Skeletal muscle tissue (tissue), 4 donors: Measurements from ENCODE around the gene IGF2BP2. TPM values are rescaled to one million over a fixed set of nuclear protein-coding genes. Genes with fewer than 3 reads are reported as not detected.
"Not testable (repeated sequence)": the region's sequence is repeated elsewhere in the genome, so short reads cannot be mapped to it uniquely, and the experiment has no call there.

Experiments used
- H3K27ac ChIP-seq: one replicate; pipeline ENCODE4 v1.7.0; 2013; ENCODE audit warnings: mild to moderate bottlenecking, low read depth, low read length, inconsistent platforms
- H3K27me3 ChIP-seq, 3 donors: one replicate each; pipeline ENCODE4 v1.7.0; 2013; ENCODE audit warnings: low read length in 3 of 3; ENCODE audit not compliant: control insufficient read depth in 3 of 3, insufficient read depth in 3 of 3
- H3K36me3 ChIP-seq, 3 donors: one replicate each; pipeline ENCODE4 v1.7.0; 2013; ENCODE audit warnings: low read length in 3 of 3; ENCODE audit not compliant: control insufficient read depth in 3 of 3, insufficient read depth in 3 of 3
- H3K4me1 ChIP-seq, 3 donors: one replicate each; pipeline ENCODE4 v1.7.0; 2013; ENCODE audit warnings: low read length in 3 of 3, mild to moderate bottlenecking in 3 of 3; ENCODE audit not compliant: control insufficient read depth in 3 of 3, insufficient read depth in 3 of 3
- H3K4me3 ChIP-seq, 3 donors: one replicate each; pipeline ENCODE4 v1.7.0; 2013; ENCODE audit warnings: low read length in 3 of 3
- H3K9ac ChIP-seq, 3 donors: one replicate each; pipeline ENCODE4 v1.7.0; 2013; ENCODE audit warnings: low read length in 3 of 3, mild to moderate bottlenecking in 3 of 3, moderate library complexity in 2 of 3, low read depth in 1 of 3
- H3K9me3 ChIP-seq, 3 donors: one replicate each; pipeline ENCODE4 v1.7.0; 2013; ENCODE audit warnings: low read length in 3 of 3; ENCODE audit not compliant: control insufficient read depth in 3 of 3
- total RNA-seq: library from RNA; depleted of rRNA; stranded (reverse); fragments of >200 nt; gene quantifications from one replicate; pipeline ENCODE4 v1.2.3, GENCODE V29; 2014
- donor health status: Osteomylitis.

IGF2BP2 gene
- total RNA-seq, 1 donor from 2014 or later, result 26.6 TPM

DNA sequence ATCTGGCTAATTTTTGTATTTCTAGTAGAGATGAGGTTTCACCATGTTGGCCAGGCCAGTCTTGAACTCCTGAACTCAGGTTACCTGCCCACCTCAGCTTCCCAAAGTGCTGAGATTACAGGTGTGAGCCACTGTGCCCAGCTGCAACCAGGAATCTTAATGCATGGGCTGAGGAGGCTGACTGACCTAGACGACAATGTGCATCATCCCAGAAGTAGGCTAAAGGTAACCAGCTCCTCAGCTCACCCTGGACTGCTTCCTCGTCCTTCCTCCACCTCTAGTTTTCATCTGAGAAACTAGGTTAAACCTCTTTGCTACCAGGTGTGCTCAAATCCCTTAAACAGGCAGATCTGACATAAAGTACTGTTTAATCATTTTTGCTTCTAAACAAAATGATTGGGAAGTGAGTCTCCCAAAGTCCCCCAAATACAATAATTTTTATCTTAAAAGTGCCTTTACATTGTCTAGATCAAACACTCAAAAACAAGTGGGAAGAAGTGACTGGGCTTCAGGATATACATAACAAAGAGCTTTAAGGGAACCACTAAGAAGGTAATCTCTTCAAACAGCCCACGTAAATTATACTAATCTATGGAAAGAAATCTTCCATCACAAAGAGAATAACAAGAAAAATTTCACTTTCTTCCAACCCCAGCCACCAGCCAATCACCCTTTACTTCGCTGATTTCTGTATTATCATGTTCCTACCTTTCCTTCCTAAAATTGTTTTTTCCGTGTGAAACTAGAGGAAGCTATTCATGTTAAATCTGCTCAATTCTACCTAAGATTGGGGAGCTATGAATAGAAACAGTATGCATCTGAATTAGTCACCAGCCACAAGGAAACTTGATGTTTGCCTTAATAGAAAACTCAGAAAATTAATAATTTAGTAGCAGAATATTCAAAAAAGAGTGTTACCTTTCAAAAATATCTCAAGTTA lies 34.7 kb downstream of the IGF2BP2 start:
- Histone ChIP-seq H3K27me3 (no peaks in the 10 kb centered on the region), H3K36me3 (no peaks in the 10 kb centered on the region), H3K4me1 (no peaks in the 10 kb centered on the region), H3K4me3 (no peak overlapping the region), H3K27ac (no peak overlapping the region), H3K9ac (no peak overlapping the region), H3K9me3 (no peaks in the 10 kb centered on the region)

DNA sequence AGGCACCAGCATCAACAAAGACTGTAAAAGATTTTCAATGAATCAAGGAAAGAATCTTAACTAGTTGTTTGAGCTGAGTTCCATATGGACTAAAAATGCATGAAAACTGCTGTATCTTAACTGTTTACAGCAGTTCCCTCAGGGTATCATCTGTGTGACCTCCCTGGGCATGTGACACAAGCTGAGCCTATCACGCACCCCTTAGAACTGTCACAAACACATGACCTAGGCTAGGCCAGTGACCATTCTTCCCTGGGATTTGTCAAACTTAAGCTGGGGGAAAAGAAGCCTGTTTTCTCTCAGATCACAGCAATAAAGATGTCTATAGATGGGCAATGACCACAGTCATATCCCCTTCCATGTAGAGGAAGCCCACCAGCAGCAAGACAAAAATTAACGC lies 35.7 kb downstream of the IGF2BP2 start:
- H3K27me3 ChIP-seq, result no peaks in the 10 kb centered on the region
- H3K27ac ChIP-seq, result no peak overlapping the region
- H3K4me3 ChIP-seq, result no peak overlapping the region
- H3K4me1 ChIP-seq, result no peaks in the 10 kb centered on the region
- H3K36me3 ChIP-seq, result no peaks in the 10 kb centered on the region
- no peaks in the 10 kb centered on the region for H3K9me3 ChIP-seq
- no peak overlapping the region for H3K9ac ChIP-seq

DNA sequence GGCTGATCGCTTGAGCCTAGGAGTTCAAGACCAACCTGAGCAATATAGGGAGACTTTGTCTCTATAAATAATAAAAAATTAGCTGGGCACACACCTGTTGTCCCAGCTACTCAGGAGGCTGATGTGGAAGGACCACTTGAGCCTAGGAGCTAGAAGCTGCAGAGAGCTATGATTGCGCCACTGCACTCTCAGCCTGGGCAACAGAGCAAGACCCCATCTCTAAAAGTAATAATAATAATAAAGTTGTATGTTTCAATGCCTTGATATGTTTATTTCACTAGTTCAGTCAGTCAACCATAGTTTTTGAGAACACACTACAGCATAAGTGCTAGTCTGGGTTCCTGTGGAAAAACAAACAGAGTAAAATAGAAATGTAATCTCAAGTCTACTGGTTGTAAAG lies 36.5 kb downstream of the IGF2BP2 start:
- Histone ChIP-seq H3K4me1 (no peaks in the 10 kb centered on the region), H3K27ac (no peak overlapping the region), H3K27me3 (no peaks in the 10 kb centered on the region), H3K9me3 (no peaks in the 10 kb centered on the region), H3K9ac (no peak overlapping the region), H3K36me3 (no peaks in the 10 kb centered on the region), H3K4me3 (no peak overlapping the region)

DNA sequence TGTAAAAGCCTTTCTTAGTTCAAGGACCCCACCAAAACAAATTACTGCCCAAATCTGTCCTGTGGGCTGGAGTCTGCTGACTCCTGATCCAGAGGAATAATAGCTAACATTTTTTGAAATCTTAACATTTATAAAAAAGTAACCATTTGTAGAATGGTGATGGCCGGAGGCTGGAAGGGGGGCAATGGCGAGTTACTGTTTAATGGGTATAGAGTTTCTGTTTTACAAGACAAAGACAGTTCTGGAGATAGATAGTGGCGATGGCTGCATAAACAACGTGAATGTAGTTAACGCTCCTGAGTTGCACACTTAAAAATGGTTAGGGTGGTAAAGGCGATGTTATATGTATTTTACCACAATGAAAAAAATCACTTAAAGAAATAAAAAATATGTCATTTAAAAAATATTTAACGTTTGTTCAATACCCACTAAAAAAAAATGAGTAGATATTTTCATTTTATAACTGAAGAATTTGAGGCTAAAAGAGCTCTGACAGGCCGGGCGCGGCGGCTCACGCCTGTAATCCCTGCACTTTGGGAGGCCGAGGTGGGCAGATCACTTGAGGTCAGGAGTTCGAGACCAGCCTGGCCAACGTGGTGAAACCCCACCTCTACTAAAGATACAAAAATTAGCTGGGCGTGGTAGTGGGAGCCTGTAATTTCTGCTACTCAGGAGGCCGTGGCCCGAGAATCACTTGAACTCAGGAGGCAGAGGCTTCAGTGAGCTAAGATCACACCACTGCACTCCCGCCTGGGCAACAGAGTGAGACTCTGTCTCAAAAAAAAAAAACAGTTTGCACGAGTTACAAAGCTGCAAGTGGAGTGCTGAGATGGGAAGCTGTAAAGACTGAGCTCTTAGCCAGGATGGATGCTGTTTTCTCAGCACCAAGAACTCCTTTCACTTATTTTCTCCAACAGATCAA lies 37.6 kb downstream of the IGF2BP2 start:
- H3K9me3 ChIP-seq, result no peaks in the 10 kb centered on the region
- no peaks in the 10 kb centered on the region for H3K36me3 ChIP-seq
- H3K27me3 ChIP-seq, result no peaks in the 10 kb centered on the region
- H3K4me1 ChIP-seq, result no peaks in the 10 kb centered on the region
- no peak overlapping the region for H3K4me3 ChIP-seq
- H3K27ac ChIP-seq, result no peak overlapping the region
- no peak overlapping the region for H3K9ac ChIP-seq

DNA sequence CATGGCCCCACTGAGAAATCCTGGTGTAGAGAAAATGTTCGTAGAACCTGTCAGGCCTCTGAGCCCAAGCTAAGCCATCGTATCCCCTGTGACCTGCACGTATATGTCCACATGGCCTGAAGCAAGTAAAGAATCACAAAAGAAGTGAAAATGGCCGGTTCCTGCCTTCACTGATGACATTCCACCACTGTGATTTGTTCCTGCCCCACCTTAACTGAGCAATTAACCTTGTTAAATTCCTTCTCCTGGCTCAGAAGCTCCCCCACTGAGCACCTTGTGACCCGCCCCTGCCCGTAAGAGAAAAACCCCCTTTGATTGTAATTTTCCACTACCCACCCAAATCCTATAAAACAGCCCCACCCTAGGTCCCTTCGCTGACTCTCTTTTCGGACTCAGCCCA lies 38.6 kb downstream of the IGF2BP2 start:
- H3K4me1 ChIP-seq, H3K9me3 ChIP-seq, H3K36me3 ChIP-seq, H3K27ac ChIP-seq, H3K9ac ChIP-seq, H3K4me3 ChIP-seq, H3K27me3 ChIP-seq: not testable (repeated sequence)

DNA sequence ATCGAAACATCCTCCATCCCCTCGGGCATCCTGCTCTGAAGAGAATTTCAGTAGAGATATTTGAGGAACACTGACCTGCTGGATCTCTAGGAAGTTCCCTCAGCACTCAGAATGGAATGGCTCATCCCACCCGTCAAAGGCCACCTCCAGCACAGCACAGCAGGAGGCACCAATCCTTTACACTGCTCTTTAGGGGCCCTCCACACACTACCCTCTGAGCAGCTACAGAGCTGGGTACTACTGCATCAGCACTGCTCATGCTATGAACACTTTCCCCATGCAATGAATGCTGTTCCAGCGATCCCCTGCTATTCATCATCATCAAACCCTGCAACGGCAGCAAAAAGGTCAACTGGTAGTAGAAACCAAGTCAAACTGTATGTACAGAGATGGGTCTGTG lies 40.5 kb downstream of the IGF2BP2 start:
- Histone ChIP-seq H3K4me3 (no peak overlapping the region), H3K27me3 (no peaks in the 10 kb centered on the region), H3K36me3 (no peaks in the 10 kb centered on the region), H3K9me3 (no peaks in the 10 kb centered on the region), H3K9ac (no peak overlapping the region), H3K27ac (no peak overlapping the region), H3K4me1 (no peaks in the 10 kb centered on the region)

DNA sequence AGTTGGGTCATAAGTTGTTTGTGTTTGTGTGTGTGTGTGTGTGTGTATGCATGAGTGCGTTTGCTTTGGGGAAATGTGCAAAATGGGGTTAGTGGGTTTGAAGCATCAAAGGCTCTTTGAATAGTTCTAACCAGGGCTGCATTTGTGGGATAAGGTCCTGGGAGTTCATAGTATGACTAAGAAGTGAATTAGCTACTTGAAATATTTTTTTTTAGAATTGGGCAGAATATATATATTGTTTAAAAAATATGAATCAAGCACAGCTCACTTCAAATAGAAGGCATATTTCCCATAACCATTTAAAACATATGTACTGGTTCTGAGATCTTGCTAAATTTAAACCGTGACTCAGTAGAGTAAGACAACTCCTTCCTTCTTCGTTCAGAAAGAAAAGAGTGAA lies 43.1 kb downstream of the IGF2BP2 start:
- no peaks in the 10 kb centered on the region for H3K9me3 ChIP-seq
- H3K4me1 ChIP-seq, result no peaks in the 10 kb centered on the region
- H3K36me3 ChIP-seq, result no peaks in the 10 kb centered on the region
- no peak overlapping the region for H3K9ac ChIP-seq
- H3K27me3 ChIP-seq, result no peaks in the 10 kb centered on the region
- no peak overlapping the region for H3K4me3 ChIP-seq
- no peak overlapping the region for H3K27ac ChIP-seq

DNA sequence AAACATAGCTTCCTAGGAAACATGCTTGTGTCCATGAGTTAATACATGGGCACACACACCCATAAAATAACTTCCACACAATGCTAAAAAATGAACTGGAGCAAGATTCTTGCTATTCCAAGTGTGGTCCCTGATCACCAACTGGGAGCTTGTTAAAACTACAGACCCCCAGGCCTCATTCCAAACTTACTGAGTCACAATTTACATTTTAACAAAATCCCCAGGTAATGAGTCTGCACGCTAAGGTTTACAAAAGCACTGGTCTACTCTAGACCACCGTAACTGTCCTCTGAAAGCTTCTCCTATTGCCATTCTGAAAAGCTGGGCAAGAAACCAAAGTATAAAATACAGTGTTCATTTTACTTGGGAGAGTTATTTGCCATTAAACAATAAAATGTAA lies 45.4 kb downstream of the IGF2BP2 start:
- Histone ChIP-seq H3K9me3 (no peaks in the 10 kb centered on the region), H3K27ac (no peak overlapping the region), H3K9ac (no peak overlapping the region), H3K36me3 (no peaks in the 10 kb centered on the region), H3K27me3 (no peaks in the 10 kb centered on the region), H3K4me3 (no peak overlapping the region), H3K4me1 (no peaks in the 10 kb centered on the region)

DNA sequence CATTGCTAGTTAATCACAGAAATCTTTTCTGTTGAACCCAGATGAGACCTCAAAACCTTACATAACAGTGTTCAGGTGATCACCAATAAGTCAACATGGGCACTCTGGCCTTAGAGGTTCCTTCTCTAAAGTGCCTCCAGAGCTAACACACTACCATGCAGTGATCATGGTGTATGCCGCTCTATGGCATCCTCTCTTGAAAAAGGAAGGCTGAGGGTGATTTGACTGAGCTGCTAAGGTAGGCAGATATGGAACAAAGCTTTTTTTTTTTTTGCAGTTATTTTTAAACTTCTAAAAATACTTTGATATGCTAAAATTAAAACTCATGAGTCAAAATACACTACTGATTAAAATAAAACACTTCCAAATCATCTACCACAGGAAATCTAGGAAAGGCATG lies 46.0 kb downstream of the IGF2BP2 start:
- no peak overlapping the region for H3K9ac ChIP-seq
- H3K9me3 ChIP-seq, result no peaks in the 10 kb centered on the region
- no peak overlapping the region for H3K27ac ChIP-seq
- no peaks in the 10 kb centered on the region for H3K4me1 ChIP-seq
- H3K4me3 ChIP-seq, result no peak overlapping the region
- no peaks in the 10 kb centered on the region for H3K27me3 ChIP-seq
- H3K36me3 ChIP-seq, result no peaks in the 10 kb centered on the region

DNA sequence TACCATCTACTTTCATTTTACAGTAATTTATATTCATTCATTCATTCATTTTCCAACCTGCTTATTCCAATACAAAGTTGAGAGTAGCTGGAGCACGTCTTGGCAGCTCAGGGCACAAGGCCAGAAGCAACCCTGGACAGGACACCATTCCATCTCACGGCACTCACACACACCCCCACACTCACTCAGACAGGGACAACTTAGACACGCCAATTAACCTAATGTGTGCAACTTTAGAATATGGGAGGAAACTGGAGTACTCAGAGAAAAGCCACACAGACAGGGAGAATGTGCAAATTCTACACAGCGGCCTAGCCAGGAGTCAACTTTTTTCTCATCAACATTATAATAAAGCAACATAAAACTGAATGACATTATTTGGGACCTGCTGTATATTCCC lies 46.7 kb downstream of the IGF2BP2 start:
- Histone ChIP-seq H3K27ac (no peak overlapping the region), H3K4me3 (no peak overlapping the region), H3K27me3 (no peaks in the 10 kb centered on the region), H3K4me1 (no peaks in the 10 kb centered on the region), H3K36me3 (no peaks in the 10 kb centered on the region), H3K9me3 (no peaks in the 10 kb centered on the region), H3K9ac (no peak overlapping the region)
